Esophagus muscularis mucosa (tissue), 4 donors: ENCODE results near the gene RHOG. TPM values are rescaled to one million over a fixed set of nuclear protein-coding genes. Genes with fewer than 3 reads are reported as not detected.
A peak's percentile ranks its signal among the peaks of the same experiment; 100 is the strongest.

ENCODE experiments used
- DNase-seq: peaks from one replicate; pipeline ENCODE4 v3.0.0-alpha.2; 2017; ENCODE audit errors: extremely low spot score
- H3K27ac ChIP-seq, 4 donors: fragments of 200-600 bp; sonication (generic); replicated peaks in 1 of 4; 1 replicate in 3 of 4; 2 replicates in 1 of 4; pipeline ENCODE4 v1.5.1; 2016 to 2019; ENCODE audit warnings: mild to moderate bottlenecking in 1 of 4
- H3K27me3 ChIP-seq, 4 donors: fragments of 200-600 bp; sonication (generic); one replicate each; pipeline versions ENCODE4 v1.5.1 to v1.6.0; 2016 to 2019
- H3K36me3 ChIP-seq, 4 donors: fragments of 200-600 bp; sonication (generic); one replicate each; pipeline ENCODE4 v1.5.1; 2016 to 2019
- H3K4me1 ChIP-seq, 4 donors: fragments of 200-600 bp; sonication (generic); one replicate each; pipeline ENCODE4 v1.5.1; 2016 to 2019
- H3K4me3 ChIP-seq, 4 donors: fragments of 200-600 bp; sonication (generic); 1 replicate in 2 of 4; 2 replicates in 2 of 4; pipeline ENCODE4 v1.5.1; 2016 to 2019; ENCODE audit warnings: mild to moderate bottlenecking in 4 of 4, moderate library complexity in 1 of 4
- H3K9me3 ChIP-seq, 4 donors: fragments of 200-600 bp; sonication (generic); 1 replicate in 3 of 4; 2 replicates in 1 of 4; pipeline ENCODE4 v1.5.1; 2016 to 2019
- EP300 ChIP-seq: sonication (generic); formaldehyde crosslinking; IDR thresholded peaks from one replicate; pipeline ENCODE4 v1.6.1; 2017; ENCODE audit warnings: antibody characterized with exemption
- POLR2A ChIP-seq: fragments of 450-650 bp; IDR thresholded peaks from one replicate; pipeline ENCODE4 v1.6.1; 2017; ENCODE audit warnings: antibody characterized with exemption, moderate library complexity, mild to moderate bottlenecking, low read depth
- POLR2AphosphoS5 ChIP-seq, 2 donors: sonication (generic); formaldehyde crosslinking; IDR thresholded peaks; one replicate each; pipeline ENCODE4 v1.6.1; 2017; ENCODE audit warnings: antibody characterized with exemption in 2 of 2
- WGBS: methylation state at CpG from one replicate; pipeline ENCODE4 v1.1.5; 2018; 5-methylcytosine and 5-hydroxymethylcytosine counted together
- intact Hi-C: fragments of 100-400 bp; cut with DNase I; formaldehyde crosslinking; loops from one replicate; pipeline ENCODE4 v1.15.1; 2023
- small RNA-seq, 3 donors: library from RNA; depleted of rRNA; stranded (forward); fragments of <200 nt; gene quantifications; one replicate each; pipeline ENCODE3, GENCODE V24; 2016
- total RNA-seq, 4 donors: library from RNA; depleted of rRNA; stranded (reverse); fragments of >200 nt; gene quantifications; one replicate each; pipeline versions ENCODE4 v1.1.0 to v1.2.1, GENCODE V29; 2016
- TF ChIP-seq, protein P1 (sequence below), 3 experiments: fragments of 200-600 bp in 2 of 3; fragments of 450-650 bp in 1 of 3; sonication (generic) in 2 of 3; IDR thresholded peaks; one replicate each; pipeline ENCODE4 v1.5.1; 2017 to 2019; ENCODE audit warnings: antibody characterized with exemption in 3 of 3, mild to moderate bottlenecking in 2 of 3, moderate library complexity in 1 of 3

The RHOG gene
- total RNA-seq, 4 donors from 2014 or later: 53.6 to 75.5 (median 59.4) TPM

DNA sequence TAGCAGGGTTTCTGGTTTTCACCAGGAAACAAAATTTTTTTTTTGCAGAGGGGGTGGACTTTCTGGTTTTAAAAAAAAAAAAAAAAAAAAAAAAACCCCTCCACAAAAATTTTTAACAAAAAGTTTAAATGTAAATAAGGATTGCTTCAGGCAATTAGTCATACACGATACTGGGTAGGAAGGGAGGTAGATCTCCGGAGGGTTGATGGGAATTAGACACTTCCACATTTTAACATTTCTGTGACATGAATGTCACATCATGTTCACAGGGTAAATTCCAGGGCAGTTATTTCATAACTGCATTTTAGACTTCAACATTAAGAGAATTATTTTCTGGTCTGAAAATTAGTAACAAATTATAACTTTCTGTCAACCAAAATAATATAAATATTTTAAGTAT is 59.3 kb downstream of the RHOG start:
- no peaks in the 10 kb centered on the region for H3K9me3 ChIP-seq
- H3K27ac ChIP-seq: peak overlapping the region in 2 of 4 donors; percentile 4 to 63
- intact Hi-C loops: no loop called here
- TF ChIP-seq EP300 (no peak), POLR2AphosphoS5 (IDR thresholded peaks at IDR 0.05) (no peak), POLR2A (no peak)
- TF ChIP-seq, protein P1, sequence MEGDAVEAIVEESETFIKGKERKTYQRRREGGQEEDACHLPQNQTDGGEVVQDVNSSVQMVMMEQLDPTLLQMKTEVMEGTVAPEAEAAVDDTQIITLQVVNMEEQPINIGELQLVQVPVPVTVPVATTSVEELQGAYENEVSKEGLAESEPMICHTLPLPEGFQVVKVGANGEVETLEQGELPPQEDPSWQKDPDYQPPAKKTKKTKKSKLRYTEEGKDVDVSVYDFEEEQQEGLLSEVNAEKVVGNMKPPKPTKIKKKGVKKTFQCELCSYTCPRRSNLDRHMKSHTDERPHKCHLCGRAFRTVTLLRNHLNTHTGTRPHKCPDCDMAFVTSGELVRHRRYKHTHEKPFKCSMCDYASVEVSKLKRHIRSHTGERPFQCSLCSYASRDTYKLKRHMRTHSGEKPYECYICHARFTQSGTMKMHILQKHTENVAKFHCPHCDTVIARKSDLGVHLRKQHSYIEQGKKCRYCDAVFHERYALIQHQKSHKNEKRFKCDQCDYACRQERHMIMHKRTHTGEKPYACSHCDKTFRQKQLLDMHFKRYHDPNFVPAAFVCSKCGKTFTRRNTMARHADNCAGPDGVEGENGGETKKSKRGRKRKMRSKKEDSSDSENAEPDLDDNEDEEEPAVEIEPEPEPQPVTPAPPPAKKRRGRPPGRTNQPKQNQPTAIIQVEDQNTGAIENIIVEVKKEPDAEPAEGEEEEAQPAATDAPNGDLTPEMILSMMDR (IDR thresholded peaks at IDR 0.05): no peak
- peaks cover 34 to 48% (median 40%) of the 10 kb centered on the region in 4 donors for H3K36me3 ChIP-seq
- 2% methylated on average over 2 of the region's 2 CpGs for WGBS
- H3K27me3 ChIP-seq: no peaks in the 10 kb centered on the region
- DNase-seq: no peak
- H3K4me1 ChIP-seq: peaks cover 0 to 41% (median 37%) of the 10 kb centered on the region in 4 donors
- H3K4me3 ChIP-seq: no peak overlapping the region

Small RNA genes within 50 kb of the gene (small RNA-seq; reads per million reads assigned to genes)
- 0 reads per million in 3 donors for gene RNU7-50P

Other genes starting within 250 kb of the RHOG start
- gene ART5, start 199.0 kb downstream of the RHOG start, total RNA-seq: under 1 TPM in 3 of 4 donors, not detected in 1; 0.57 to 0.66 (median 0.65) TPM
- gene ART1, start 195.8 kb downstream of the RHOG start, total RNA-seq: not detected
- 1 to 10 TPM in 2 of 4 donors, under 1 TPM in 2; 0.46 to 1.9 (median 1.2) TPM for gene CHRNA10, start 169.6 kb downstream of the RHOG start, total RNA-seq
- 100 to 1,000 TPM in 1 of 4 donors, 10 to 100 TPM in 3; 67.7 to 117 (median 89.8) TPM for gene NUP98, start 43.4 kb downstream of the RHOG start, total RNA-seq
- gene PGAP2, start 32.4 kb downstream of the RHOG start, total RNA-seq: 1 to 10 TPM; 5.1 to 7.4 (median 7.0) TPM
- 100 to 1,000 TPM in 2 of 4 donors, 10 to 100 TPM in 2; 65.2 to 150 (median 92.6) TPM for gene STIM1, start 14.7 kb upstream of the RHOG start, total RNA-seq